Activated T-cell treated with anti-CD3 and anti-CD28 coated beads, Interleukin-2, amount 50 U/mL, for 72 hours (primary cell): ENCODE results near the gene IRF1. TPM values are rescaled to one million over a fixed set of nuclear protein-coding genes. Genes with fewer than 3 reads are reported as not detected.
A peak's percentile ranks its signal among the peaks of the same experiment; 100 is the strongest.

ENCODE experiments used
- ATAC-seq, 2 donors: fragments of 150-1000 bp; cut with Tn5 transposase; replicated peaks in 1 of 2; 2 replicates each; pipeline ENCODE4 v1.10.0; 2021; ENCODE audit warnings: moderate library complexity in 2 of 2, mild to moderate bottlenecking in 1 of 2
- DNase-seq, 2 donors: peaks; one replicate each; pipeline ENCODE4 v3.0.0; 2021 to 2022; ENCODE audit warnings: mixed read lengths in 1 of 2
- H3K27ac Mint-ChIP-seq: one replicate; pipeline ENCODE4 v1.8.0; 2022; ENCODE audit warnings: mild to moderate bottlenecking, moderate library complexity, mixed read lengths
- H3K27me3 Mint-ChIP-seq: one replicate; pipeline ENCODE4 v1.8.0; 2022; ENCODE audit warnings: low read depth, mixed read lengths
- H3K36me3 Mint-ChIP-seq, 2 donors: one replicate each; pipeline ENCODE4 v1.8.0; 2022; ENCODE audit warnings: mixed read lengths in 2 of 2, mild to moderate bottlenecking in 1 of 2; ENCODE audit not compliant: insufficient read depth in 2 of 2
- H3K4me1 Mint-ChIP-seq: one replicate; pipeline ENCODE4 v1.8.0; 2022; ENCODE audit warnings: low read depth, mixed read lengths
- H3K4me3 Mint-ChIP-seq, 2 donors: one replicate each; pipeline ENCODE4 v1.8.0; 2022; ENCODE audit warnings: mild to moderate bottlenecking in 2 of 2, mixed read lengths in 2 of 2, moderate library complexity in 2 of 2
- H3K9me3 Mint-ChIP-seq, 2 donors: one replicate each; pipeline ENCODE4 v1.8.0; 2022; ENCODE audit warnings: mixed read lengths in 2 of 2
- total RNA-seq, 2 donors: library from RNA; stranded (reverse); gene quantifications; one replicate each; pipeline ENCODE4 v1.2.3, GENCODE V29; 2022

IRF1 gene
- total RNA-seq, 2 donors from 2014 or later, result 212 to 226 TPM

DNA sequence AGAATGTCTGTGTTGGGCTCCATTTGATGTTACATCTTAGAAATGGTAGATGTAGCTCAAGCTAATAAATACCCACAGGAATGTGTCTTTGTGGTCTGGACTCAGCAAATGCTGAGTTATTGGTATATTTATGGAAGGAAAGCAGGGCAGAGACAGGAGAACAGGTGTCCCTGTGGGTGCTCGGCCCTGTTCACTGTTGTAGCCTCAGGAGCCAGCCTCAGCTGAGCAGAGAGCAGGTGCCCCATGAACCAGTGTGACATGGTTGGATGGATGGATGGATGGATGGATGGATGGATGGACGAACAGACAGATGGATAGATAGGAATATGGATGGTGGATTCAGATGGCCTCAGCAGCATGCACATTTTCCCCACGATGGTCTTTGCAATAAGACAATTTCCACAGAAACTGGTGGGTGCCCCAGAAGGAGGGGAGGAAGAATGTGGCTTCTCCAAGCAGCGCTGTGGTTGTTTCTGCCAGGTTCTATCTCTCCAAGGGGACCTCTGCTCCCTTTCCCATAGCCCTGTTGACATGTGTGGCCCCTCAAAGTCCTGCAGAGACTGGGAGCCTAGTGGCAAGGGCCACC, 8.2 kb upstream of the IRF1 start:
- ATAC-seq, result no peak
- H3K4me1 Mint-ChIP-seq, result peaks cover 62% of the 10 kb centered on the region
- no peak overlapping the region for H3K4me3 Mint-ChIP-seq
- no peaks in the 10 kb centered on the region for H3K36me3 Mint-ChIP-seq
- peaks cover 10% of the 10 kb centered on the region for H3K27me3 Mint-ChIP-seq
- no peak overlapping the region for H3K27ac Mint-ChIP-seq
- no peak for DNase-seq
- no peaks in the 10 kb centered on the region for H3K9me3 Mint-ChIP-seq

DNA sequence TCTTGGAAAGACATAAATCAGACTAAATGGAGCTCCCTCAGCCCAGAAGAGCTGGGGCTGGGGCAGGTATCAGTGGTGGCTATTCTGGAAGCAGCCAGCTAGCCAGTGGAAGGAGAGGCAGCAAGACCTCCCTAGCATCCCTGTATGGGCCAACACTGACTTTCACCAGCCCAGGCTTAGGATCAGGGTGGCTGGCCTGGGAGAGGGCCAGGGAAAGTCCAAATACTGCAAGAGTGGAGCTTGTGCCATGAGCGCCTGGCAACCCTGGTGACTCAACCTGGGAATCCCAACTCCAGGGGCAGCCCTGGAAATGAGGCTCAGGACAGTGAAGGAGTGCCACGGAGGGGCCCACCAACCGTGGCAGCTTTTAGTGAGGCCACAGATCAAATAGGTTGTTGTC, 7.6 kb upstream of the IRF1 start:
- Mint-ChIP-seq H3K27me3 (peaks cover 3% of the 10 kb centered on the region), H3K4me3 (no peak overlapping the region), H3K9me3 (no peaks in the 10 kb centered on the region), H3K27ac (peak overlapping the region; percentile 18), H3K4me1 (peaks cover 68% of the 10 kb centered on the region), H3K36me3 (no peaks in the 10 kb centered on the region)
- DNase-seq (peak in 1 of 2 donors; percentile 16), ATAC-seq (no peak)

GRCh38 chr5:132497488-132497997, 7.0 kb upstream of the IRF1 start:
- Mint-ChIP-seq H3K4me3 (peak overlapping the region; percentile 86 to 93), H3K27ac (peak overlapping the region; percentile 90), H3K4me1 (peaks cover 73% of the 10 kb centered on the region), H3K9me3 (no peaks in the 10 kb centered on the region), H3K36me3 (no peaks in the 10 kb centered on the region), H3K27me3 (no peaks in the 10 kb centered on the region)
- DNase-seq, result no peak
- no peak for ATAC-seq

DNA sequence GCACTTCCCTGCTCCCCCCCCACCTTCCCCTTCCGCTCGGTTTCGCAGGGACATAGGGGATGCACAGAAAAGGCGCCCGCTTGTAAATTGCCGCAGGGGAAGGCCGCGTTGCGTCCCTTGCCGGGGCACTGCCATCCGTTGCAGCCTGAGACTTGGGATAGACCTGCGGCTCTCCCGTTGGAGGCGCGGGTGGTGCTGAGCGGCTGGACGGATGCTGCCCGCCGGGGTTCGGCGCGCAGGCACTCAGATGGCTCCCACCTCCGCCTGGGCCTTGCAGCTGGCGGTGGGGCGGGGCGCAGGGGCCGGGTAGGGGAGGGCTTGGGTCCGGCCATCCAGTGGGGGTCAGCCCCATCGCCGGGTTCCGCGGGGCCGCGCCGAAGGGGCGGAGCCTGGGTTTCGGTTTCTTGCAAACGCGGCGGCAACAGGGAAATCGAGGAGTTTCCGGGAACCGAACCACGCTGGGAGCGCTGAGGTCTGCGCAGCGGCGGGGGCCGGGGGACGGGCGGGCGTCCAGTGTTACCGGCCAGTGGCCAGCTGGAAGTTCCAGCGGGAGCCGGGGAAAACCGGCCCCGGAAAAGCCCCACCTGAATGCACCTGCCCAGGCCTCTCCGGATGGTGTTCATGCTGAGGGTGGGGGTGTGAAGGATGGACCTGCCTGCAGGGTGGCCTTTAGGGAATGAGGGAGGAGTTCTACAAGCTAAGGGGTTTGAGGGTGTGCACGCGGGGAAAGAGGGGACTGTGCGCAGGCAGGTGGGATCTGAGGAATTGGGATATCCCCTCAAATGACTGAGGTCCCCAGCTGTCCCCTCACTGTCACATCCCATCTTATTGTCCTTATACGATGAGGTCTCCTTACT, 6.3 kb upstream of the IRF1 start:
- no peaks in the 10 kb centered on the region for H3K9me3 Mint-ChIP-seq
- peak overlapping the region; percentile 90 for H3K27ac Mint-ChIP-seq
- peak overlapping the region; percentile 86 to 93 for H3K4me3 Mint-ChIP-seq
- H3K4me1 Mint-ChIP-seq, result peaks cover 80% of the 10 kb centered on the region
- H3K27me3 Mint-ChIP-seq, result no peaks in the 10 kb centered on the region
- DNase-seq, result peak; percentile 74 to 76
- no peaks in the 10 kb centered on the region for H3K36me3 Mint-ChIP-seq
- peak; percentile 8 to 25 for ATAC-seq

DNA sequence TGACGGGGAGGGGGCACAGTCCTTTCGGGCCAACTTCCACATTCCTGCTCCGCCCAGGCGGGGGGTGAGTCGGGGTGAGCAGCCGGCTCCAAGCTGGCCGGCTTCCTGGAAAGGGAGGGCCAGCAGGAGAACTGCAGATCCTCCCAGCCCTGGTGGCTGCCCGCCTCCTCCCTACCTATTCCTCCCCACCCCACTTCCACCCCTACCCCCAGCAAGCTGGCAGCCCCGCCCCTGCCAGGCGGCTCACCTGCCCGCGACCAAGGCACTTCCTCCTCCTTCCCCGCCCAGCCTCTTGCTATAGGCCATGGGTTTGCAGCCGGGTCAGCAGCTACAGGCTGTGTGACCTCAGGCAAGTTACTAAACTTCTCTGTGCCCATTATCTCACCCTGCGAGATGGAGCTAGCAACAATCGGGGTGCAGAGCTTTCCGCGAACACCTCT, 5.6 kb upstream of the IRF1 start:
- ATAC-seq, result peak; percentile 54 to 59
- peaks cover 84% of the 10 kb centered on the region for H3K4me1 Mint-ChIP-seq
- H3K36me3 Mint-ChIP-seq, result no peaks in the 10 kb centered on the region
- H3K27me3 Mint-ChIP-seq, result no peaks in the 10 kb centered on the region
- H3K9me3 Mint-ChIP-seq, result no peaks in the 10 kb centered on the region
- H3K4me3 Mint-ChIP-seq, result peak overlapping the region; percentile 86 to 93
- DNase-seq, result peak; percentile 91 to 93
- H3K27ac Mint-ChIP-seq, result peak overlapping the region; percentile 82

DNA sequence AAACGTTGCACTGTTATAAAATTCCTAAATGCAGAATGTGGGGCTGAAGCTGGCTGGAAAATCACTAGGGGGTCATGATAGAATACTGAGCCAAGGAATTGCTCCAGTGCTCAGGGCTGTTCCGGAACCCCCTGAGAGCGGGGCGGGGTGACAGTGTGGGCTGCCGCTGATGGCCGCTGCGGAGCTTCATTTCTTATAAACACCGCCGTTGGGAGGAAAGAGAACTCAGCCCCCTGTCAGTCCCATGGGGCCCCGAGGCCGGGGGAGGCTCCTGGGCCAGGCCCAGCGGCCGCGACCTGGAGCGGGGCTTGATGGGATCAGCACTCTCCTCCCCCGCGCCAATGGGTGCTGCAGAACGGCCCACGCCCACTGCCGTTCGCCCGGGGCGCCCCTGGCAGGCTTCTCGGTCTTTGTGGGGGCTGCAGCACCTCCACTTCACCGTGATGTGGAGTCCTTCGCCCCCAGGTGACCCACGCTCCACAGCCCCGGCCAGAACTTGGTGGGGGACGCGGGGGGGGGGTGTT, 5.2 kb upstream of the IRF1 start:
- no peaks in the 10 kb centered on the region for H3K9me3 Mint-ChIP-seq
- peaks cover 81% of the 10 kb centered on the region for H3K4me1 Mint-ChIP-seq
- no peaks in the 10 kb centered on the region for H3K27me3 Mint-ChIP-seq
- peak overlapping the region; percentile 86 to 93 for H3K4me3 Mint-ChIP-seq
- DNase-seq, result peak; percentile 84 to 90
- ATAC-seq, result peak; percentile 44 to 56
- peak overlapping the region; percentile 90 for H3K27ac Mint-ChIP-seq
- no peaks in the 10 kb centered on the region for H3K36me3 Mint-ChIP-seq

GRCh38 chr5:132493821-132494220, 3.2 kb upstream of the IRF1 start:
- Mint-ChIP-seq H3K4me1 (peaks cover 69% of the 10 kb centered on the region), H3K4me3 (peak overlapping the region; percentile 71 to 93), H3K9me3 (no peaks in the 10 kb centered on the region)

GRCh38 chr5:132493241-132493640, 2.7 kb upstream of the IRF1 start:
- ATAC-seq (no peak), DNase-seq (no peak)
- Mint-ChIP-seq H3K9me3 (no peaks in the 10 kb centered on the region), H3K27ac (peak overlapping the region; percentile 90), H3K4me1 (peaks cover 69% of the 10 kb centered on the region), H3K36me3 (peaks cover 13 to 14% of the 10 kb centered on the region in 2 donors), H3K4me3 (peak overlapping the region in 1 of 2 donors; percentile 71), H3K27me3 (no peaks in the 10 kb centered on the region)

More at GRCh38 chr5:132493821-132494220, 3.2 kb upstream of the IRF1 start:
- H3K36me3 Mint-ChIP-seq, result peaks cover 10 to 12% of the 10 kb centered on the region in 2 donors
- no peak for ATAC-seq
- H3K27me3 Mint-ChIP-seq, result no peaks in the 10 kb centered on the region
- DNase-seq, result no peak
- peak overlapping the region; percentile 90 for H3K27ac Mint-ChIP-seq

DNA sequence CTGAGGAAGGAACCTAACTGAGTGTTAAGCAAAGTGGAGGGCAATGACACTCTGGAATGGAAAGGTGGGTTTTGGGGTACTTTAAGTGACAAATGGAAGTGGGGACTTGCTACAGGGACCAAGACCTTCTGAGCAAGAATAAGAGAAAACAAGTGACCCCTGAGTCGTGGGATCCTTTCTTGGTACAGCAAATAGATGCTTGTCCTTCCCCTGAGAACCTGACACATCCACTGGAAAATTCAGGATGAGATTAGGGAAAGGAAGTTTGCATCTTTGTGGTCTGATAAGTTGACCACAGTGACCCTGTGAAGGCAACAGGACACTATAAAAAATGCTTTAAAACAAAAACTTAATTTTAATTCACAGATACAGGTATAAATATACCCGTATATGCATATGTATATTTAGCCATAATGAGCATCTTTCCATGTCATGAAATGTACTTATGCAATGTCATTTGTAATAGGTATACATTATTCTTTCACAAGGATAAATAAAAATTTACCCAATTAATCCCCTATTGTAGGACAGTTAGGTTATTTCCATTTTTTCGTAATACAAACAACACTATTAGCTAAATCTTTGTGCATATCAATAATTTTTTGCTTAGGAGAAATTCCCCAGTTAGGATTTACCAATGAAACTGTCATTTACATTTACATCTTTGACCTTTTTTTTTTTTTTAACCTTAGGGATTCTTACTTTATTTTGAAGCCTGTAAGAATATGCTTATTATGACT, 2.0 kb upstream of the IRF1 start:
- H3K4me1 Mint-ChIP-seq, result peaks cover 71% of the 10 kb centered on the region
- no peaks in the 10 kb centered on the region for H3K27me3 Mint-ChIP-seq
- H3K36me3 Mint-ChIP-seq, result peaks cover 19 to 21% of the 10 kb centered on the region in 2 donors
- H3K9me3 Mint-ChIP-seq, result no peaks in the 10 kb centered on the region
- no peak for ATAC-seq
- peak overlapping the region; percentile 88 to 92 for H3K4me3 Mint-ChIP-seq
- DNase-seq, result no peak
- peak overlapping the region; percentile 92 for H3K27ac Mint-ChIP-seq

GRCh38 chr5:132491368-132492364, 1.1 kb upstream of the IRF1 start:
- ATAC-seq (no peak), DNase-seq (peak; percentile 51 to 53)
- Mint-ChIP-seq H3K4me3 (peak overlapping the region; percentile 88 to 92), H3K27me3 (no peaks in the 10 kb centered on the region), H3K36me3 (peaks cover 25 to 26% of the 10 kb centered on the region in 2 donors), H3K27ac (peak overlapping the region; percentile 92), H3K4me1 (peaks cover 74% of the 10 kb centered on the region), H3K9me3 (no peaks in the 10 kb centered on the region)

DNA sequence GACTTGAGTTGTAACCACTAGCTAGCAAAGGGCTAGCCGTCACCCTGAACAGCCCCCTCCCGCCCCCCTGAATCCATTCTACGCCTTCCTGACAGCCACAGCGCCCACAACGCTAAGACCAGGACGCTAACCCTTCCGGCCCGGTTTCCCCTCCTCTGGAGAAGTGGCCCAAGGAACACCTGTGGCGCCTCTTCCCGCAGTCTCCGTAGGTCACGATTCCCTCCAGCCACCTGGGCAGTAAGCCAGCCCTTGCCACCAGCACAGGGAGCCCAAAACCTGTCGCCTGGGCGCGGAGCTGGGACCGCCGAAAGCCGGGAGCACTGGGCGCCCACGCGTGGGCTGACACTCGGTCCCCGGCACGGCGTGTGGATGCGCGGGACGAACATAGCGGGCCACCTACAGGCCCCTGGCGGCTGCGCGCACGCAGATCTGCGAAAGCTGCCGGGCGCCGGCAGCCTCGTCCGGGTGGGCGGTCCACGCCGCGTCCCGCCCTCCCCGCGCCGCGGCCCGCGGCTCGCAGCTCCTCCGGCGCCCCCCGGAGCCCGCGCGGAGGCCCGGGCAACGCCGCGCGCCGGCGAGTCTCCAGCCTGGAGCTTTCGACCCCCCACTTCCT, 596 bp downstream of the IRF1 start:
- peak in 1 of 2 donors; percentile 58 for DNase-seq
- no peak for ATAC-seq
- peak overlapping the region; percentile 94 to 95 for H3K4me3 Mint-ChIP-seq
- H3K4me1 Mint-ChIP-seq, result peaks cover 82% of the 10 kb centered on the region
- peak overlapping the region; percentile 98 for H3K27ac Mint-ChIP-seq
- no peaks in the 10 kb centered on the region for H3K27me3 Mint-ChIP-seq
- H3K36me3 Mint-ChIP-seq, result peaks cover 36 to 40% of the 10 kb centered on the region in 2 donors
- H3K9me3 Mint-ChIP-seq, result no peaks in the 10 kb centered on the region
